OCI-LY3 (cell line): ENCODE measurements around the gene SERPINA12.

Experiments
- CTCF ChIP-seq: fragments of 200-600, 300-600 bp; sonication (generic); IDR thresholded peaks from 2 replicates; pipeline ENCODE4 v1.5.1; 2014; ENCODE audit warnings: antibody characterized with exemption, low read length, low read depth
- EZH2phosphoT487 ChIP-seq: fragments of 200-600 bp; shearing (Covaris generic); IDR thresholded peaks from 2 replicates; pipeline ENCODE4 v1.6.1; 2018; ENCODE audit warnings: antibody characterized with exemption, mixed run types, low read depth

DNA sequence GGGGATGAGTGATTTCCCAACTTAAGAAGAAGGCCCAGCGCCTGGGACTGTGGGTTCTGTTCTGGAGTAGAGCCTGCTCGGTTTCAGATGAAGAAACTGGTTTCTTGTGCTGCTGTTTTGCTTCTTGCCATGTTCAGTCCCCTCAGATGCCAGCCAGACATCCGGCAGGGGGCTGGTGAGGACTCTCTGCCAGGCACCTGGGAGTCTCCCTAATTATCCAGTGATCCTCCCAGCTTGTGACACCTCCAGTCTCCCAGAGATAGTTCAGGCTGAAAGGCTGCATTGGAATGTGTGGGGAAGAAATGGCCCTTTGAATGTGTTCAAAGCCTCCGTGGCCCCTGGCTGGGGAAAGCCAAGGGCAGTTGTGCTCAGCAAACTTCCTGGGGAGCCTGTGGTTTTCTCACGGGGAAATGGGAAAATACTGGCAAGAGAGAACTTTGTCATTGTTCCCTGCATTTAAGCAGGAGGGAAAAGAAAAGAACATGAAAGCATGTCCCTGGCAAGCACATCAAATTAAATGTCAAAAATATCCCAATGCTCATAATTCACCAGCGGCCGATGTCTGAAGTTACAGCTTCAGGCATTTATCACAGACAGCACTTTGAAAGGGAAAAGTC lies 8.5 kb upstream of the SERPINA12 start:
- no peak for TF ChIP-seq CTCF
- TF ChIP-seq EZH2phosphoT487 = no peak
